Fibroblast of lung (primary cell): ENCODE data around the gene FUOM. TPM values are rescaled to one million over a fixed set of nuclear protein-coding genes. Genes with fewer than 3 reads are reported as not detected.

ENCODE experiments used
- DNase-seq, 2 donors: peaks; one replicate each; pipeline versions ENCODE4 v3.0.0 to v3.0.0-alpha.2; 2010; ENCODE audit warnings: low read depth in 2 of 2
- H2AFZ ChIP-seq: 2 replicates; pipeline ENCODE4 v1.5.1; 2012; ENCODE audit warnings: low read length, control low read depth, inconsistent platforms
- H3K27ac ChIP-seq: 2 replicates; pipeline ENCODE4 v1.5.1; 2011; ENCODE audit warnings: low read length, control low read depth; ENCODE audit not compliant: insufficient read depth
- H3K27me3 ChIP-seq: 2 replicates; pipeline ENCODE4 v1.5.1; 2011; ENCODE audit warnings: mild to moderate bottlenecking, low read length; ENCODE audit not compliant: control insufficient read depth, insufficient read depth
- H3K36me3 ChIP-seq: 2 replicates; pipeline ENCODE4 v1.5.1; 2011; ENCODE audit warnings: low read length; ENCODE audit not compliant: control insufficient read depth, insufficient read depth
- H3K4me1 ChIP-seq: 2 replicates; pipeline ENCODE4 v1.5.1; 2011; ENCODE audit warnings: low read length; ENCODE audit not compliant: control insufficient read depth, insufficient read depth; ENCODE audit errors: extremely low read depth
- H3K4me2 ChIP-seq: 2 replicates; pipeline ENCODE4 v1.5.1; 2011; ENCODE audit warnings: low read length, control low read depth; ENCODE audit not compliant: insufficient read depth; ENCODE audit errors: extremely low read depth
- H3K4me3 ChIP-seq, 4 experiments: fragments of 200-600 bp in 1 of 4; sonication (generic) in 1 of 4; replicated peaks in 1 of 4; 2 replicates each; pipeline ENCODE4 v1.5.1; 2011 to 2016; ENCODE audit warnings: low read length in 4 of 4, low read depth in 3 of 4, mild to moderate bottlenecking in 3 of 4, control low read depth in 2 of 4, inconsistent platforms in 1 of 4, mixed read lengths in 1 of 4; ENCODE audit not compliant: insufficient read depth in 1 of 4; ENCODE audit errors: control extremely low read depth in 1 of 4
- H3K79me2 ChIP-seq: 2 replicates; pipeline ENCODE4 v1.5.1; 2012; ENCODE audit warnings: mild to moderate bottlenecking, low read length, inconsistent platforms; ENCODE audit not compliant: control insufficient read depth, insufficient read depth
- H3K9ac ChIP-seq: 2 replicates; pipeline ENCODE4 v1.5.1; 2011; ENCODE audit warnings: mild to moderate bottlenecking, low read length, control low read depth; ENCODE audit not compliant: insufficient read depth
- H3K9me3 ChIP-seq: 2 replicates; pipeline ENCODE4 v1.5.1; 2012; ENCODE audit warnings: low read depth, low read length; ENCODE audit not compliant: control insufficient read depth, insufficient read depth
- H4K20me1 ChIP-seq: 2 replicates; pipeline ENCODE4 v1.5.1; 2011; ENCODE audit warnings: low read length; ENCODE audit not compliant: control insufficient read depth, insufficient read depth; ENCODE audit errors: extremely low read depth
- CTCF ChIP-seq, 2 donors: IDR thresholded peaks in 1 of 2; conservative IDR thresholded peaks in 1 of 2; 1 replicate in 1 of 2; 2 replicates in 1 of 2; pipeline ENCODE4 v1.5.1; 2011 to 2012; ENCODE audit warnings: low read length in 2 of 2, control low read depth in 1 of 2, inconsistent platforms in 1 of 2, low read depth in 1 of 2, mild to moderate bottlenecking in 1 of 2
- EZH2 ChIP-seq: IDR thresholded peaks from 2 replicates; pipeline ENCODE4 v1.5.1; 2012; ENCODE audit warnings: low read length, control low read depth, mild to moderate bottlenecking; ENCODE audit errors: missing control alignments
- polyA plus RNA-seq, 2 donors: library from polyadenylated mRNA; depleted of rRNA in 1 of 2; stranded (reverse) in 1 of 2; unstranded in 1 of 2; fragments of >200 nt; gene quantifications; 2 replicates each; pipeline ENCODE4 v1.2.1, GENCODE V29; 2011 to 2012; ENCODE audit warnings: missing spikeins in 1 of 2
- total RNA-seq: library from RNA; depleted of rRNA; stranded (reverse); fragments of >200 nt; gene quantifications from 2 replicates; pipeline ENCODE4 v1.2.1, GENCODE V29; 2014

The FUOM gene
- total and polyA plus RNA-seq, 2 donors (not counting 1 experiment from before 2014, with no cell fraction given) = 14.2 to 15.0 TPM

- Histone ChIP-seq H3K9ac (no peak overlapping the region), H3K9me3 (no peaks in the 10 kb centered on the region), H3K4me2 (no peak overlapping the region), H3K79me2 (peaks cover 19% of the 10 kb centered on the region), H3K27me3 (no peaks in the 10 kb centered on the region), H2AFZ (no peak overlapping the region), H4K20me1 (no peaks in the 10 kb centered on the region), H3K4me1 (no peaks in the 10 kb centered on the region), H3K27ac (no peak overlapping the region), H3K4me3 (no peak overlapping the region), H3K36me3 (peaks cover 2% of the 10 kb centered on the region)
- TF ChIP-seq EZH2 (no peak), CTCF (conservative IDR thresholded peaks at IDR 0.05 in 1 of 2, IDR thresholded peaks at IDR 0.05 in 1 of 2; ENCODE audit: low read depth in 1 of 2, low read length in 2 of 2) (no peak)
- DNase-seq = no peak
These were observed 33.4 kb upstream of the FUOM start for GRCh38 chr10:133391249-133391635.

GRCh38 chr10:133390597-133391248 is 32.9 kb upstream of the FUOM start:
- Histone ChIP-seq H3K9ac (no peak overlapping the region), H3K4me2 (no peak overlapping the region), H3K4me3 (no peak overlapping the region), H3K27ac (no peak overlapping the region), H2AFZ (no peak overlapping the region), H3K4me1 (no peaks in the 10 kb centered on the region), H3K27me3 (no peaks in the 10 kb centered on the region), H3K36me3 (no peaks in the 10 kb centered on the region), H3K9me3 (no peaks in the 10 kb centered on the region), H4K20me1 (no peaks in the 10 kb centered on the region), H3K79me2 (peaks cover 14% of the 10 kb centered on the region)
- DNase-seq = no peak
- TF ChIP-seq EZH2 = no peak
- TF ChIP-seq CTCF (conservative IDR thresholded peaks at IDR 0.05 in 1 of 2, IDR thresholded peaks at IDR 0.05 in 1 of 2; ENCODE audit: low read depth in 1 of 2, low read length in 2 of 2) = no peak

- Histone ChIP-seq H3K4me1 (no peaks in the 10 kb centered on the region), H2AFZ (no peak overlapping the region), H3K27me3 (no peaks in the 10 kb centered on the region), H3K79me2 (peaks cover under 1% of the 10 kb centered on the region), H4K20me1 (no peaks in the 10 kb centered on the region), H3K4me2 (no peak overlapping the region), H3K9ac (no peak overlapping the region), H3K9me3 (no peaks in the 10 kb centered on the region), H3K4me3 (no peak overlapping the region), H3K27ac (no peak overlapping the region), H3K36me3 (no peaks in the 10 kb centered on the region)
- TF ChIP-seq CTCF (conservative IDR thresholded peaks at IDR 0.05 in 1 of 2, IDR thresholded peaks at IDR 0.05 in 1 of 2; ENCODE audit: low read depth in 1 of 2, low read length in 2 of 2) (no peak), EZH2 (no peak)
- DNase-seq = no peak
These were observed 31.4 kb upstream of the FUOM start for GRCh38 chr10:133388973-133389818.
